HG03095 (cell line): ENCODE results near the gene TMA7.
A peak's percentile ranks its signal among the peaks of the same experiment; 100 is the strongest.
"Not testable (repeated sequence)": the region's sequence is repeated elsewhere in the genome, so short reads cannot be mapped to it uniquely, and the experiment has no call there.

Experiments
- ATAC-seq: cut with Tn5 transposase; IDR thresholded peaks from one replicate; pipeline ENCODE4 v1.9.1; 2021; ENCODE audit warnings: moderate library complexity; ENCODE audit not compliant: unreplicated experiment

The TMA7 gene

GRCh38 chr3:48439820-48440589, at the start of gene TMA7, which contains the start of gene CCDC51:
Gene TMA7, plus strand, starts transcription at chr3:48440257. Its CDS starts 40 bp downstream, at chr3:48440297.
Gene CCDC51, minus strand, starts transcription at chr3:48440119. Its CDS starts 4,991 bp downstream, at chr3:48435128.
- peak; percentile 88 for ATAC-seq

GRCh38 chr3:48394391-48394790, 45.7 kb upstream of the TMA7 start:
- no peak for ATAC-seq

- no peak for ATAC-seq
These were observed 44.3 kb upstream of the TMA7 start for GRCh38 chr3:48395714-48396113.

- ATAC-seq = no peak
These were observed 42.0 kb upstream of the TMA7 start for GRCh38 chr3:48397767-48398681.

GRCh38 chr3:48398701-48399386, 41.2 kb upstream of the TMA7 start:
- ATAC-seq = no peak

GRCh38 chr3:48399387-48400172, 40.5 kb upstream of the TMA7 start:
- no peak for ATAC-seq

GRCh38 chr3:48400824-48401433, 39.1 kb upstream of the TMA7 start:
- no peak for ATAC-seq

GRCh38 chr3:48401434-48401901, 38.6 kb upstream of the TMA7 start:
- ATAC-seq = not testable (repeated sequence)

GRCh38 chr3:48402281-48402732, 37.8 kb upstream of the TMA7 start:
- ATAC-seq = no peak

- no peak for ATAC-seq
These were observed 37.1 kb upstream of the TMA7 start for GRCh38 chr3:48402907-48403306.

GRCh38 chr3:48403533-48404439, 36.3 kb upstream of the TMA7 start:
- ATAC-seq = no peak

- no peak for ATAC-seq
These were observed 35.4 kb upstream of the TMA7 start for GRCh38 chr3:48404440-48405342.

- no peak for ATAC-seq
These were observed 34.6 kb upstream of the TMA7 start for GRCh38 chr3:48405343-48405881.

GRCh38 chr3:48405971-48406370, 34.1 kb upstream of the TMA7 start:
- ATAC-seq = no peak

GRCh38 chr3:48406443-48407431, 33.3 kb upstream of the TMA7 start:
- no peak for ATAC-seq

GRCh38 chr3:48407542-48408099, 32.4 kb upstream of the TMA7 start:
- no peak for ATAC-seq
